Measurements from ENCODE around the gene RPS14. TPM values are rescaled to one million over a fixed set of nuclear protein-coding genes. Genes with fewer than 3 reads are reported as not detected.

The RPS14 gene
- total and polyA plus RNA-seq, 2 of the 4 experiments (the other 2 are of a cell fraction): 6,296 to 7,310 TPM

GRCh38 chr5:150491876-150492275 lies 42.3 kb upstream of the RPS14 start:
- peak overlapping the region; percentile 48 for H3K18ac ChIP-seq (ENCODE audit: low read depth, low read length)
- H4K20me1 ChIP-seq (ENCODE audit: insufficient read depth, low read length): peaks cover 65% of the 10 kb centered on the region
- no CpG with 5 or more reads among the region's 4 CpGs for WGBS, 2 experiments (ENCODE audit: extremely low coverage in 2 of 2, insufficient read length in 1 of 2)
- H3K9ac ChIP-seq (ENCODE audit: low read depth, low read length): peak overlapping the region; percentile 24; the same call in 1 of the 2 replicates
- no peak overlapping the region for H3K4me3 ChIP-seq (ENCODE audit: insufficient read depth, low read depth, low read length)
- peak overlapping the region; percentile 70 for H4K91ac ChIP-seq (ENCODE audit: insufficient read depth, low read depth, low read length)
- H3K27ac ChIP-seq (ENCODE audit: insufficient read depth, low read length): peak overlapping the region; percentile 80; the same call in 1 of the 2 replicates
- DNase-seq: no peak
- H2BK120ac ChIP-seq (ENCODE audit: low read depth, low read length): peak overlapping the region; percentile 65
- no peaks in the 10 kb centered on the region for H3K27me3 ChIP-seq (ENCODE audit: control insufficient read depth, insufficient read depth, low read length)
- ChIA-PET POLR2A (ENCODE audit: unreplicated experiment) (no interaction called here), CTCF (no interaction called here)
- intact Hi-C loops (cut with micrococcal nuclease): no loop called here
- H3K56ac ChIP-seq (ENCODE audit: extremely low read depth, insufficient read depth, low read length): no peak overlapping the region
- dilution Hi-C loops (cut with HindIII; ENCODE audit: low sequenced_read_pairs, unreplicated experiment): no loop called here
- H3K4me2 ChIP-seq (ENCODE audit: low read depth, low read length): peak overlapping the region; percentile 11; the same call in 1 of the 2 replicates
- BruUV-seq (replicated peaks): no TSS peak
- H4K5ac ChIP-seq (ENCODE audit: low read depth, low read length): peak overlapping the region; percentile 49
- in situ Hi-C loops (cut with MboI; ENCODE audit: low sequenced_read_pairs): no loop called here
- H2AFZ ChIP-seq (replicated peaks; ENCODE audit: low read length, poor library complexity): no peak overlapping the region
- peak overlapping the region; percentile 20; the same call in 1 of the 2 replicates for H3K14ac ChIP-seq (replicated peaks; ENCODE audit: low read depth, low read length)
- H3K9me3 ChIP-seq (ENCODE audit: control insufficient read depth, insufficient read depth, low read length): no peaks in the 10 kb centered on the region
- H3K4ac ChIP-seq (ENCODE audit: low read depth, low read length): peak overlapping the region; percentile 81
- peaks cover 56% of the 10 kb centered on the region for H3K4me1 ChIP-seq (ENCODE audit: control insufficient read depth, insufficient read depth, low read length)
- peak overlapping the region; percentile 76; the same call in 1 of the 2 replicates for H3K23ac ChIP-seq (ENCODE audit: low read depth, low read length)
- H2BK15ac ChIP-seq (ENCODE audit: low read depth, low read length): peak overlapping the region; percentile 19; the same call in 1 of the 3 replicates
- H3K36me3 ChIP-seq (ENCODE audit: control insufficient read depth, insufficient read depth, low read length): peaks cover 3% of the 10 kb centered on the region; the same call in 1 of the 2 replicates
- H2AK5ac ChIP-seq (ENCODE audit: low read depth, low read length): peak overlapping the region; percentile 76
- peaks cover 26% of the 10 kb centered on the region for H3K9me1 ChIP-seq (ENCODE audit: insufficient read depth, low read length)
- no peak for ATAC-seq (ENCODE audit: low read depth)
- H4K8ac ChIP-seq (ENCODE audit: low read depth in 2 of 2, low read length in 2 of 2): peak overlapping the region; percentile 22 to 76; a peak in 3 of 4 replicates
- H2BK20ac ChIP-seq (ENCODE audit: low read depth, low read length): peak overlapping the region; percentile 69; the same call in 1 of the 2 replicates
- H2BK5ac ChIP-seq (ENCODE audit: low read depth, low read length, poor library complexity, severe bottlenecking): peak overlapping the region; percentile 99
- peaks cover 21 to 72% of the 10 kb centered on the region in 2 experiments for H3K79me1 ChIP-seq (ENCODE audit: low read depth in 1 of 2, low read length in 2 of 2)
- no peak for TF ChIP-seq CHD1 (IDR thresholded peaks at IDR 0.05; ENCODE audit: low read depth, low read length)
- H2AK9ac ChIP-seq (replicated peaks; ENCODE audit: low read depth, low read length, poor library complexity): peak overlapping the region; percentile 62
